Effector memory CD8-positive, alpha-beta T cell (primary cell): Measurements from ENCODE around the gene SPHKAP.

Source experiments
- ATAC-seq: fragments of 150-1000 bp; cut with Tn5 transposase; replicated peaks from 2 replicates; pipeline ENCODE4 v1.10.0; 2021; ENCODE audit warnings: mild to moderate bottlenecking, moderate library complexity
- DNase-seq, 3 experiments: peaks; one replicate each; pipeline ENCODE4 v3.0.0; 2021
- H3K27ac Mint-ChIP-seq, 2 donors: one replicate each; pipeline ENCODE4 v1.8.0; 2022; ENCODE audit warnings: mild to moderate bottlenecking in 2 of 2, mixed read lengths in 2 of 2, moderate library complexity in 2 of 2
- H3K27me3 Mint-ChIP-seq, 2 donors: one replicate each; pipeline ENCODE4 v1.8.0; 2022; ENCODE audit warnings: mixed read lengths in 2 of 2
- H3K36me3 Mint-ChIP-seq: one replicate; pipeline ENCODE4 v1.8.0; 2022; ENCODE audit warnings: mild to moderate bottlenecking, moderate library complexity, mixed read lengths; ENCODE audit not compliant: insufficient read depth
- H3K4me1 Mint-ChIP-seq, 2 donors: one replicate each; pipeline ENCODE4 v1.8.0; 2022; ENCODE audit warnings: low read depth in 2 of 2, mixed read lengths in 2 of 2
- H3K4me3 Mint-ChIP-seq, 2 donors: one replicate each; pipeline ENCODE4 v1.8.0; 2022; ENCODE audit warnings: mild to moderate bottlenecking in 2 of 2, mixed read lengths in 2 of 2, moderate library complexity in 2 of 2
- H3K9me3 Mint-ChIP-seq, 2 donors: one replicate each; pipeline ENCODE4 v1.8.0; 2022; ENCODE audit warnings: mixed read lengths in 2 of 2

The SPHKAP gene

GRCh38 chr2:228131833-228132232, 49.7 kb downstream of the SPHKAP start:
- no peaks in the 10 kb centered on the region for H3K27me3 Mint-ChIP-seq
- no peaks in the 10 kb centered on the region for H3K36me3 Mint-ChIP-seq
- DNase-seq: no peak
- H3K4me1 Mint-ChIP-seq: no peaks in the 10 kb centered on the region
- no peak for ATAC-seq
- H3K4me3 Mint-ChIP-seq: no peak overlapping the region
- no peak overlapping the region for H3K27ac Mint-ChIP-seq
- H3K9me3 Mint-ChIP-seq: peaks cover 0 to 4% of the 10 kb centered on the region in 2 donors

- Mint-ChIP-seq H3K4me3 (no peak overlapping the region), H3K36me3 (no peaks in the 10 kb centered on the region), H3K27me3 (no peaks in the 10 kb centered on the region), H3K4me1 (no peaks in the 10 kb centered on the region), H3K27ac (no peak overlapping the region), H3K9me3 (no peaks in the 10 kb centered on the region)
- DNase-seq (no peak), ATAC-seq (no peak)
Measured at GRCh38 chr2:228126401-228126800, 55.1 kb downstream of the SPHKAP start.

- Mint-ChIP-seq H3K9me3 (peaks cover 3 to 14% of the 10 kb centered on the region in 2 donors), H3K27ac (no peak overlapping the region), H3K36me3 (peaks cover 3% of the 10 kb centered on the region), H3K4me1 (no peaks in the 10 kb centered on the region), H3K4me3 (no peak overlapping the region), H3K27me3 (no peaks in the 10 kb centered on the region)
- ATAC-seq (no peak), DNase-seq (no peak)
Measured at GRCh38 chr2:228118940-228119339, 62.5 kb downstream of the SPHKAP start.

- Mint-ChIP-seq H3K4me1 (no peaks in the 10 kb centered on the region), H3K4me3 (no peak overlapping the region), H3K9me3 (no peaks in the 10 kb centered on the region), H3K36me3 (no peaks in the 10 kb centered on the region), H3K27me3 (no peaks in the 10 kb centered on the region), H3K27ac (no peak overlapping the region)
- ATAC-seq: no peak
- no peak for DNase-seq
Measured at GRCh38 chr2:228107846-228108245, 73.6 kb downstream of the SPHKAP start.

GRCh38 chr2:228105526-228106250, 75.8 kb downstream of the SPHKAP start:
- ATAC-seq (no peak), DNase-seq (no peak)
- H3K4me1 Mint-ChIP-seq: no peaks in the 10 kb centered on the region
- H3K4me3 Mint-ChIP-seq: no peak overlapping the region
- H3K9me3 Mint-ChIP-seq: peaks cover 3 to 7% of the 10 kb centered on the region in 2 donors
- no peak overlapping the region for H3K27ac Mint-ChIP-seq
- no peaks in the 10 kb centered on the region for H3K36me3 Mint-ChIP-seq
- H3K27me3 Mint-ChIP-seq: no peaks in the 10 kb centered on the region

- Mint-ChIP-seq H3K4me1 (no peaks in the 10 kb centered on the region), H3K9me3 (peaks cover 5 to 19% of the 10 kb centered on the region in 2 donors), H3K27ac (no peak overlapping the region), H3K4me3 (no peak overlapping the region), H3K27me3 (no peaks in the 10 kb centered on the region), H3K36me3 (no peaks in the 10 kb centered on the region)
- no peak for DNase-seq
- ATAC-seq: no peak
Measured at GRCh38 chr2:228104215-228104614, 77.3 kb downstream of the SPHKAP start.

- no peak for ATAC-seq
- no peak overlapping the region for H3K27ac Mint-ChIP-seq
- H3K4me3 Mint-ChIP-seq: no peak overlapping the region
- H3K9me3 Mint-ChIP-seq: peaks cover 5 to 20% of the 10 kb centered on the region in 2 donors
- no peak for DNase-seq
- no peaks in the 10 kb centered on the region for H3K36me3 Mint-ChIP-seq
- no peaks in the 10 kb centered on the region for H3K27me3 Mint-ChIP-seq
- H3K4me1 Mint-ChIP-seq: no peaks in the 10 kb centered on the region
Measured at GRCh38 chr2:228103379-228103778, 78.1 kb downstream of the SPHKAP start.

GRCh38 chr2:228102949-228103348, 78.5 kb downstream of the SPHKAP start:
- Mint-ChIP-seq H3K27me3 (no peaks in the 10 kb centered on the region), H3K4me1 (no peaks in the 10 kb centered on the region), H3K4me3 (no peak overlapping the region), H3K9me3 (peaks cover 5 to 20% of the 10 kb centered on the region in 2 donors), H3K27ac (no peak overlapping the region), H3K36me3 (no peaks in the 10 kb centered on the region)
- DNase-seq: no peak
- ATAC-seq: no peak

- no peak overlapping the region for H3K27ac Mint-ChIP-seq
Measured at GRCh38 chr2:228094377-228094921, 87.0 kb downstream of the SPHKAP start.

GRCh38 chr2:228092056-228092455, 89.4 kb downstream of the SPHKAP start:
- Mint-ChIP-seq H3K4me1 (no peaks in the 10 kb centered on the region), H3K9me3 (peaks cover 8 to 11% of the 10 kb centered on the region in 2 donors), H3K36me3 (peaks cover 2% of the 10 kb centered on the region), H3K4me3 (no peak overlapping the region), H3K27ac (no peak overlapping the region), H3K27me3 (no peaks in the 10 kb centered on the region)
- DNase-seq (no peak), ATAC-seq (no peak)

More at GRCh38 chr2:228094377-228094921, 87.0 kb downstream of the SPHKAP start:
- Mint-ChIP-seq H3K4me1 (no peaks in the 10 kb centered on the region), H3K4me3 (no peak overlapping the region), H3K9me3 (peaks cover 3 to 10% of the 10 kb centered on the region in 2 donors), H3K36me3 (peaks cover 2% of the 10 kb centered on the region), H3K27me3 (no peaks in the 10 kb centered on the region)
- no peak for DNase-seq
- no peak for ATAC-seq

- DNase-seq (no peak), ATAC-seq (no peak)
- Mint-ChIP-seq H3K4me3 (no peak overlapping the region), H3K4me1 (no peaks in the 10 kb centered on the region), H3K36me3 (peaks cover 2% of the 10 kb centered on the region), H3K9me3 (peaks cover 8 to 12% of the 10 kb centered on the region in 2 donors), H3K27me3 (no peaks in the 10 kb centered on the region), H3K27ac (no peak overlapping the region)
Measured at GRCh38 chr2:228086561-228086960, 94.9 kb downstream of the SPHKAP start.

- Mint-ChIP-seq H3K27me3 (no peaks in the 10 kb centered on the region), H3K9me3 (peaks cover 8 to 15% of the 10 kb centered on the region in 2 donors), H3K27ac (no peak overlapping the region), H3K36me3 (peaks cover under 1% of the 10 kb centered on the region), H3K4me1 (no peaks in the 10 kb centered on the region), H3K4me3 (no peak overlapping the region)
- no peak for ATAC-seq
- DNase-seq: no peak
Measured at GRCh38 chr2:228084717-228085116, 96.8 kb downstream of the SPHKAP start.

- no peak overlapping the region for H3K4me3 Mint-ChIP-seq
- H3K27ac Mint-ChIP-seq: no peak overlapping the region
- H3K4me1 Mint-ChIP-seq: no peaks in the 10 kb centered on the region
- no peak for DNase-seq
- H3K27me3 Mint-ChIP-seq: no peaks in the 10 kb centered on the region
- no peak for ATAC-seq
- H3K9me3 Mint-ChIP-seq: peaks cover 0 to 11% of the 10 kb centered on the region in 2 donors
- H3K36me3 Mint-ChIP-seq: no peaks in the 10 kb centered on the region
Measured at GRCh38 chr2:228083131-228083530, 98.4 kb downstream of the SPHKAP start.

GRCh38 chr2:228082571-228082970, 98.9 kb downstream of the SPHKAP start:
- Mint-ChIP-seq H3K36me3 (no peaks in the 10 kb centered on the region), H3K4me3 (no peak overlapping the region), H3K27me3 (no peaks in the 10 kb centered on the region), H3K4me1 (no peaks in the 10 kb centered on the region), H3K9me3 (peaks cover 0 to 11% of the 10 kb centered on the region in 2 donors), H3K27ac (no peak overlapping the region)
- ATAC-seq (no peak), DNase-seq (no peak)
